IPS-20b (cell line): ENCODE data around the gene TACC3.

Experiments
- H3K27ac ChIP-seq: one replicate; pipeline ENCODE4 v1.5.1; 2013; ENCODE audit warnings: low read length
- H3K27me3 ChIP-seq: 2 replicates; pipeline ENCODE4 v1.6.1; 2013; ENCODE audit warnings: mild to moderate bottlenecking, low read length, inconsistent platforms; ENCODE audit not compliant: insufficient read depth
- H3K36me3 ChIP-seq: 2 replicates; pipeline ENCODE4 v1.6.1; 2013; ENCODE audit warnings: low read depth, mild to moderate bottlenecking, inconsistent platforms, low read length, moderate library complexity; ENCODE audit not compliant: insufficient read depth
- H3K4me1 ChIP-seq: 2 replicates; pipeline ENCODE4 v1.6.1; 2013; ENCODE audit warnings: mild to moderate bottlenecking, control low read depth, inconsistent platforms, low read length, moderate library complexity; ENCODE audit not compliant: insufficient read depth
- H3K4me3 ChIP-seq: 2 replicates; pipeline ENCODE4 v1.5.1; 2013; ENCODE audit warnings: mild to moderate bottlenecking, low read length, inconsistent platforms
- H3K9ac ChIP-seq: 2 replicates; pipeline ENCODE4 v1.6.1; 2013; ENCODE audit warnings: low read depth, mild to moderate bottlenecking, inconsistent platforms, low read length, moderate library complexity
- H3K9me3 ChIP-seq: 2 replicates; pipeline ENCODE4 v1.6.1; 2013; ENCODE audit warnings: mild to moderate bottlenecking, low read depth, low read length, inconsistent platforms; ENCODE audit not compliant: insufficient read depth

TACC3 gene

GRCh38 chr4:1751919-1752283 lies 30.6 kb downstream of the TACC3 start:
- no peaks in the 10 kb centered on the region for H3K4me1 ChIP-seq
- H3K27me3 ChIP-seq: peaks cover 7% of the 10 kb centered on the region

GRCh38 chr4:1752284-1753041 lies 31.1 kb downstream of the TACC3 start:
- H3K9ac ChIP-seq: no peak overlapping the region
- H3K36me3 ChIP-seq: no peaks in the 10 kb centered on the region
- H3K4me3 ChIP-seq: no peak overlapping the region
- H3K27me3 ChIP-seq: peaks cover 7% of the 10 kb centered on the region
- H3K4me1 ChIP-seq: no peaks in the 10 kb centered on the region
- no peaks in the 10 kb centered on the region for H3K9me3 ChIP-seq
- H3K27ac ChIP-seq: no peak overlapping the region

More at GRCh38 chr4:1751919-1752283, 30.6 kb downstream of the TACC3 start:
- Histone ChIP-seq H3K9ac (no peak overlapping the region), H3K36me3 (no peaks in the 10 kb centered on the region), H3K4me3 (no peak overlapping the region), H3K9me3 (no peaks in the 10 kb centered on the region), H3K27ac (no peak overlapping the region)

- H3K4me3 ChIP-seq: no peak overlapping the region
- no peaks in the 10 kb centered on the region for H3K36me3 ChIP-seq
- no peak overlapping the region for H3K27ac ChIP-seq
- H3K9me3 ChIP-seq: no peaks in the 10 kb centered on the region
- no peaks in the 10 kb centered on the region for H3K4me1 ChIP-seq
- peaks cover 3% of the 10 kb centered on the region; the same call in 1 of the 2 replicates for H3K27me3 ChIP-seq
- H3K9ac ChIP-seq: no peak overlapping the region
These were observed 32.0 kb downstream of the TACC3 start for GRCh38 chr4:1753294-1753696.

GRCh38 chr4:1753697-1754311 lies 32.5 kb downstream of the TACC3 start:
- no peak overlapping the region for H3K9ac ChIP-seq

GRCh38 chr4:1754336-1754735 lies 33.0 kb downstream of the TACC3 start:
- H3K36me3 ChIP-seq: no peaks in the 10 kb centered on the region
- H3K4me1 ChIP-seq: no peaks in the 10 kb centered on the region
- H3K4me3 ChIP-seq: no peak overlapping the region
- no peaks in the 10 kb centered on the region for H3K27me3 ChIP-seq
- no peak overlapping the region for H3K27ac ChIP-seq
- no peaks in the 10 kb centered on the region for H3K9me3 ChIP-seq
- no peak overlapping the region for H3K9ac ChIP-seq

More at GRCh38 chr4:1753697-1754311, 32.5 kb downstream of the TACC3 start:
- H3K4me1 ChIP-seq: no peaks in the 10 kb centered on the region
- H3K36me3 ChIP-seq: no peaks in the 10 kb centered on the region
- H3K4me3 ChIP-seq: no peak overlapping the region
- H3K9me3 ChIP-seq: no peaks in the 10 kb centered on the region
- H3K27me3 ChIP-seq: no peaks in the 10 kb centered on the region
- no peak overlapping the region for H3K27ac ChIP-seq

- Histone ChIP-seq H3K9ac (no peak overlapping the region), H3K27me3 (no peaks in the 10 kb centered on the region), H3K9me3 (no peaks in the 10 kb centered on the region), H3K27ac (no peak overlapping the region), H3K4me3 (no peak overlapping the region), H3K36me3 (no peaks in the 10 kb centered on the region), H3K4me1 (no peaks in the 10 kb centered on the region)
These were observed 34.0 kb downstream of the TACC3 start for GRCh38 chr4:1755297-1755696.

GRCh38 chr4:1756079-1756478 lies 34.8 kb downstream of the TACC3 start:
- no peaks in the 10 kb centered on the region for H3K27me3 ChIP-seq
- no peak overlapping the region for H3K27ac ChIP-seq
- no peaks in the 10 kb centered on the region for H3K36me3 ChIP-seq
- no peaks in the 10 kb centered on the region for H3K9me3 ChIP-seq
- no peak overlapping the region for H3K4me3 ChIP-seq
- H3K4me1 ChIP-seq: no peaks in the 10 kb centered on the region
- no peak overlapping the region for H3K9ac ChIP-seq

- H3K4me1 ChIP-seq: no peaks in the 10 kb centered on the region
- H3K4me3 ChIP-seq: no peak overlapping the region
- H3K27ac ChIP-seq: no peak overlapping the region
These were observed 35.8 kb downstream of the TACC3 start for GRCh38 chr4:1756893-1757779.

GRCh38 chr4:1757836-1758235 lies 36.5 kb downstream of the TACC3 start:
- Histone ChIP-seq H3K36me3 (no peaks in the 10 kb centered on the region), H3K27ac (no peak overlapping the region), H3K9ac (no peak overlapping the region), H3K4me3 (no peak overlapping the region), H3K9me3 (no peaks in the 10 kb centered on the region), H3K4me1 (no peaks in the 10 kb centered on the region), H3K27me3 (peaks cover 7% of the 10 kb centered on the region; the same call in 1 of the 2 replicates)

More at GRCh38 chr4:1756893-1757779, 35.8 kb downstream of the TACC3 start:
- no peaks in the 10 kb centered on the region for H3K36me3 ChIP-seq
- no peaks in the 10 kb centered on the region for H3K9me3 ChIP-seq
- no peak overlapping the region for H3K9ac ChIP-seq
- peaks cover 3% of the 10 kb centered on the region; the same call in 1 of the 2 replicates for H3K27me3 ChIP-seq

- H3K9ac ChIP-seq: no peak overlapping the region
- H3K4me1 ChIP-seq: no peaks in the 10 kb centered on the region
- no peak overlapping the region for H3K27ac ChIP-seq
- H3K27me3 ChIP-seq: peaks cover 7% of the 10 kb centered on the region; the same call in 1 of the 2 replicates
- H3K4me3 ChIP-seq: no peak overlapping the region
- H3K36me3 ChIP-seq: no peaks in the 10 kb centered on the region
- H3K9me3 ChIP-seq: no peaks in the 10 kb centered on the region
These were observed 37.2 kb downstream of the TACC3 start for GRCh38 chr4:1758306-1759121.
